ENCODE measurements around the gene ARHGAP24.

DNA sequence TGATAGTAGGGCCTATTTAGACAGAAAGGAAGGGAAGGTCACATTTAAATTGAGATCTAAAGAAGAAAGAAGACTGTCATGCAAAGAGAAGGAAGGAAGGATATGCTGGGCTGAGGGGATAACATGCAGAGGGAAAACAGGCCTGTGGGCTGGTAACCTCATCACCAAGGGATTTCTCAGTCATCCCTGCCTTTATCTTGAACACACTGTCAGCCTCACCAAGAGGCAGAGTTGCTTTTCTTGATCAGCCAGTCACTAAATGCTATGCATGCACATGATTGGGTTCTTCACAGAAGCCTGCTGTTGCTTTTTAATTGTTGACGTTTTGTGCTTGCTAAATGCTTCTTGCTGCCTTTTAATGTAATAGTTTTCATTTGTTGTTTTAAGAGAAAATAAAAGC lies 113.0 kb downstream of the ARHGAP24 start:
- TF ChIP-seq IKZF1 (IDR thresholded peaks at IDR 0.05) (no peak), ZNF460 (CRISPR knock-in tag; IDR thresholded peaks at IDR 0.05; ENCODE audit: borderline replicate concordance) (no peak), ZNF629 (CRISPR knock-in tag; conservative IDR thresholded peaks at IDR 0.05) (no peak), BHLHE40 (IDR thresholded peaks at IDR 0.05; ENCODE audit: low read length) (no peak), RAD21 (CRISPR knock-in tag; IDR thresholded peaks at IDR 0.05) (no peak), SMC3 (IDR thresholded peaks at IDR 0.05; ENCODE audit: low read length) (no peak), HOXA7 (CRISPR knock-in tag; IDR thresholded peaks at IDR 0.05) (no peak), TAF1 (CRISPR knock-in tag; IDR thresholded peaks at IDR 0.05) (no peak)
- TF ChIP-seq, protein P1, sequence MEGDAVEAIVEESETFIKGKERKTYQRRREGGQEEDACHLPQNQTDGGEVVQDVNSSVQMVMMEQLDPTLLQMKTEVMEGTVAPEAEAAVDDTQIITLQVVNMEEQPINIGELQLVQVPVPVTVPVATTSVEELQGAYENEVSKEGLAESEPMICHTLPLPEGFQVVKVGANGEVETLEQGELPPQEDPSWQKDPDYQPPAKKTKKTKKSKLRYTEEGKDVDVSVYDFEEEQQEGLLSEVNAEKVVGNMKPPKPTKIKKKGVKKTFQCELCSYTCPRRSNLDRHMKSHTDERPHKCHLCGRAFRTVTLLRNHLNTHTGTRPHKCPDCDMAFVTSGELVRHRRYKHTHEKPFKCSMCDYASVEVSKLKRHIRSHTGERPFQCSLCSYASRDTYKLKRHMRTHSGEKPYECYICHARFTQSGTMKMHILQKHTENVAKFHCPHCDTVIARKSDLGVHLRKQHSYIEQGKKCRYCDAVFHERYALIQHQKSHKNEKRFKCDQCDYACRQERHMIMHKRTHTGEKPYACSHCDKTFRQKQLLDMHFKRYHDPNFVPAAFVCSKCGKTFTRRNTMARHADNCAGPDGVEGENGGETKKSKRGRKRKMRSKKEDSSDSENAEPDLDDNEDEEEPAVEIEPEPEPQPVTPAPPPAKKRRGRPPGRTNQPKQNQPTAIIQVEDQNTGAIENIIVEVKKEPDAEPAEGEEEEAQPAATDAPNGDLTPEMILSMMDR (CRISPR knock-in tag; IDR thresholded peaks at IDR 0.05), result no peak
- TF ChIP-seq, protein P2, sequence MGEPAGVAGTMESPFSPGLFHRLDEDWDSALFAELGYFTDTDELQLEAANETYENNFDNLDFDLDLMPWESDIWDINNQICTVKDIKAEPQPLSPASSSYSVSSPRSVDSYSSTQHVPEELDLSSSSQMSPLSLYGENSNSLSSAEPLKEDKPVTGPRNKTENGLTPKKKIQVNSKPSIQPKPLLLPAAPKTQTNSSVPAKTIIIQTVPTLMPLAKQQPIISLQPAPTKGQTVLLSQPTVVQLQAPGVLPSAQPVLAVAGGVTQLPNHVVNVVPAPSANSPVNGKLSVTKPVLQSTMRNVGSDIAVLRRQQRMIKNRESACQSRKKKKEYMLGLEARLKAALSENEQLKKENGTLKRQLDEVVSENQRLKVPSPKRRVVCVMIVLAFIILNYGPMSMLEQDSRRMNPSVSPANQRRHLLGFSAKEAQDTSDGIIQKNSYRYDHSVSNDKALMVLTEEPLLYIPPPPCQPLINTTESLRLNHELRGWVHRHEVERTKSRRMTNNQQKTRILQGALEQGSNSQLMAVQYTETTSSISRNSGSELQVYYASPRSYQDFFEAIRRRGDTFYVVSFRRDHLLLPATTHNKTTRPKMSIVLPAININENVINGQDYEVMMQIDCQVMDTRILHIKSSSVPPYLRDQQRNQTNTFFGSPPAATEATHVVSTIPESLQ (CRISPR knock-in tag; conservative IDR thresholded peaks at IDR 0.05), result no peak
- TF ChIP-seq, protein P3, sequence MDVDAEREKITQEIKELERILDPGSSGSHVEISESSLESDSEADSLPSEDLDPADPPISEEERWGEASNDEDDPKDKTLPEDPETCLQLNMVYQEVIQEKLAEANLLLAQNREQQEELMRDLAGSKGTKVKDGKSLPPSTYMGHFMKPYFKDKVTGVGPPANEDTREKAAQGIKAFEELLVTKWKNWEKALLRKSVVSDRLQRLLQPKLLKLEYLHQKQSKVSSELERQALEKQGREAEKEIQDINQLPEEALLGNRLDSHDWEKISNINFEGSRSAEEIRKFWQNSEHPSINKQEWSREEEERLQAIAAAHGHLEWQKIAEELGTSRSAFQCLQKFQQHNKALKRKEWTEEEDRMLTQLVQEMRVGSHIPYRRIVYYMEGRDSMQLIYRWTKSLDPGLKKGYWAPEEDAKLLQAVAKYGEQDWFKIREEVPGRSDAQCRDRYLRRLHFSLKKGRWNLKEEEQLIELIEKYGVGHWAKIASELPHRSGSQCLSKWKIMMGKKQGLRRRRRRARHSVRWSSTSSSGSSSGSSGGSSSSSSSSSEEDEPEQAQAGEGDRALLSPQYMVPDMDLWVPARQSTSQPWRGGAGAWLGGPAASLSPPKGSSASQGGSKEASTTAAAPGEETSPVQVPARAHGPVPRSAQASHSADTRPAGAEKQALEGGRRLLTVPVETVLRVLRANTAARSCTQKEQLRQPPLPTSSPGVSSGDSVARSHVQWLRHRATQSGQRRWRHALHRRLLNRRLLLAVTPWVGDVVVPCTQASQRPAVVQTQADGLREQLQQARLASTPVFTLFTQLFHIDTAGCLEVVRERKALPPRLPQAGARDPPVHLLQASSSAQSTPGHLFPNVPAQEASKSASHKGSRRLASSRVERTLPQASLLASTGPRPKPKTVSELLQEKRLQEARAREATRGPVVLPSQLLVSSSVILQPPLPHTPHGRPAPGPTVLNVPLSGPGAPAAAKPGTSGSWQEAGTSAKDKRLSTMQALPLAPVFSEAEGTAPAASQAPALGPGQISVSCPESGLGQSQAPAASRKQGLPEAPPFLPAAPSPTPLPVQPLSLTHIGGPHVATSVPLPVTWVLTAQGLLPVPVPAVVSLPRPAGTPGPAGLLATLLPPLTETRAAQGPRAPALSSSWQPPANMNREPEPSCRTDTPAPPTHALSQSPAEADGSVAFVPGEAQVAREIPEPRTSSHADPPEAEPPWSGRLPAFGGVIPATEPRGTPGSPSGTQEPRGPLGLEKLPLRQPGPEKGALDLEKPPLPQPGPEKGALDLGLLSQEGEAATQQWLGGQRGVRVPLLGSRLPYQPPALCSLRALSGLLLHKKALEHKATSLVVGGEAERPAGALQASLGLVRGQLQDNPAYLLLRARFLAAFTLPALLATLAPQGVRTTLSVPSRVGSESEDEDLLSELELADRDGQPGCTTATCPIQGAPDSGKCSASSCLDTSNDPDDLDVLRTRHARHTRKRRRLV (CRISPR knock-in tag; IDR thresholded peaks at IDR 0.05), result no peak
- TF ChIP-seq, protein P4, sequence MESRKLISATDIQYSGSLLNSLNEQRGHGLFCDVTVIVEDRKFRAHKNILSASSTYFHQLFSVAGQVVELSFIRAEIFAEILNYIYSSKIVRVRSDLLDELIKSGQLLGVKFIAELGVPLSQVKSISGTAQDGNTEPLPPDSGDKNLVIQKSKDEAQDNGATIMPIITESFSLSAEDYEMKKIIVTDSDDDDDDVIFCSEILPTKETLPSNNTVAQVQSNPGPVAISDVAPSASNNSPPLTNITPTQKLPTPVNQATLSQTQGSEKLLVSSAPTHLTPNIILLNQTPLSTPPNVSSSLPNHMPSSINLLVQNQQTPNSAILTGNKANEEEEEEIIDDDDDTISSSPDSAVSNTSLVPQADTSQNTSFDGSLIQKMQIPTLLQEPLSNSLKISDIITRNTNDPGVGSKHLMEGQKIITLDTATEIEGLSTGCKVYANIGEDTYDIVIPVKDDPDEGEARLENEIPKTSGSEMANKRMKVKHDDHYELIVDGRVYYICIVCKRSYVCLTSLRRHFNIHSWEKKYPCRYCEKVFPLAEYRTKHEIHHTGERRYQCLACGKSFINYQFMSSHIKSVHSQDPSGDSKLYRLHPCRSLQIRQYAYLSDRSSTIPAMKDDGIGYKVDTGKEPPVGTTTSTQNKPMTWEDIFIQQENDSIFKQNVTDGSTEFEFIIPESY (CRISPR knock-in tag; IDR thresholded peaks at IDR 0.05), result no peak

Measured in HepG2 (cell line).